C4-2B (cell line): ENCODE data around the gene LRRC61.

Experiments
- CTCF ChIP-seq: fragments of 450-650 bp; conservative IDR thresholded peaks from 2 replicates; pipeline ENCODE4 v1.5.1; 2017; ENCODE audit warnings: mild to moderate bottlenecking
- ZFX ChIP-seq: fragments of 450-650 bp; IDR thresholded peaks from 2 replicates; pipeline ENCODE4 v1.6.1; 2017

- TF ChIP-seq CTCF (no peak), ZFX (peak; percentile 98)
Observed at GRCh38 chr7:150368096-150368883, 45.1 kb downstream of the LRRC61 start, which contains the start of gene REPIN1.
